GM19043 (cell line): Measurements from ENCODE around the gene FLNB.
A peak's percentile ranks its signal among the peaks of the same experiment; 100 is the strongest.

ENCODE experiments used
- ATAC-seq: cut with Tn5 transposase; IDR thresholded peaks from one replicate; pipeline ENCODE4 v1.9.1; 2021; ENCODE audit warnings: low read depth; ENCODE audit not compliant: unreplicated experiment

Gene FLNB

DNA sequence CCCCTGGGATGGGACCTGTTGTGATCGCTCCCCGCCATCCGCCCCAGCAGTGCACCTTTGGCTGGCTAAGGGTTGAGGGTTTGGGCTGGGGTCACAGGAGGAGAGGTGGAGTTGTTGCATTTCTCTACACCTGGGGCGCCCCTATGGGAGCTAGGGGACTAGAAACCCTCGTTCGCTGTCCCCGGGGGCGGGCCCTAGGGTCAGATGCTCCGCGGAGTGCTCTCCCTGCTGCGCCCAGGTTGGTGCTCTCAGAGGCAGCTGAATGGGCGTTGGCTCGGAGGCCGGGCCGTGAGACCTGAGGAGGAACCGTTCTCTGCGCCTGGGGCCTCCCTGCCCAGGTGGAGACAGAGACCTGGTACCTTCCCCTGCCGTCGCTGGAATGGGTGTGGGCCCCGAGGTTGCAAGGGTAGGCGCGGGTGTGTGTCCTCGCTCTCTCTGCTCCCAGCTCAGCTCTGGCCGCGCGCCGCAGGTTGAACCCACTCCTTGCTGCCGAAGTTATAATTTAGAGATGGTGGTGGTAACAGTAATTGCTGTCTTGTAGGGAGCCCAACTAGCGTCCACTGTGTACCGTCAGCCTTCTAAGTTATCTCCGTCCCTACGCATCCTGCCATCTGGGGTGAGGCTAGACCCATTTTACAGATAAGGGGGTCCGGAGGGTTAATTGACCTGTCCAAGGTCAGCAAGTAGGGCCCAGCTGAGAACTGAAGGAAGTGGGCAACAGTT is 965 bp downstream of the FLNB start:
- peak; percentile 10 for ATAC-seq

DNA sequence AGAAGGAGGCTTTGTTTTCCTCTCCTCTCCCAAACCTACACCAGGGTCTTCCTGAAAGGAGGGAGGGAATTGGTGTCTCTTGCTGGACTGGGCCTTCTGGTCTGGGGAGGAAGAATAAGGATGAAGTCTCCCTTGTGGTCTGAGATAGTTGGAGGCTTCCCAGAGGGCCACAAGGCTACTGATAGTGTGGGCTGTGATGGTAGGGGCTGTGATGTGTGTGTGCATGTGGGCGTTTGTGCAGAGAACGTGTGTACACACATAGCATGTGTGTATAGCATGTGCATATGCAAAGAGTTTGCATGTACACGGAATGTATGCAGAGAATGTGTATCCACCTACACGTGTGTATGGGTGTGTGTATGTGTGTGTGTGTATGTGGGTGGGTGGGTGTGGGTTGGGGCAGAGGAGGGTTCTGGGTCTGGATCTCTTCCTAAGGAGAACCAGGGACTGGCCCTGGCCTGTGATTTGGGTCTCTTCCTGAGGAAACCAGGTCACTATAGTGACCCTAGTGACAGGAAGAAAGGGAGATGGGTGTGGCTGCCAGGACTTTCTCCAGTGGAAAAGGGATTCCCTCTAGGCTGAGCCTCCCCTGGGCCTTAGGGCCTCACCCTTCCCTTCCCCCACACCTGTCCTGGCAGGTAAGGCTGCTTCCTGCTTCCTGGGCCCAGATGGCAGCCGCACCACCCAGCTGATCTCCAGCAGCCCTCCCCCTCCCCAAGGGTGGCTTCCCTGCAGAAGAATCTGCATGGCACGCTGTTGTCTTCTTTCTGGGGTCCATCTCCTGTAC is 1.7 kb downstream of the FLNB start:
- no peak for ATAC-seq

- no peak for ATAC-seq
These were observed 2.3 kb downstream of the FLNB start for GRCh38 chr3:58010562-58010961.

- ATAC-seq, result no peak
These were observed 3.4 kb downstream of the FLNB start for GRCh38 chr3:58011580-58011979.

DNA sequence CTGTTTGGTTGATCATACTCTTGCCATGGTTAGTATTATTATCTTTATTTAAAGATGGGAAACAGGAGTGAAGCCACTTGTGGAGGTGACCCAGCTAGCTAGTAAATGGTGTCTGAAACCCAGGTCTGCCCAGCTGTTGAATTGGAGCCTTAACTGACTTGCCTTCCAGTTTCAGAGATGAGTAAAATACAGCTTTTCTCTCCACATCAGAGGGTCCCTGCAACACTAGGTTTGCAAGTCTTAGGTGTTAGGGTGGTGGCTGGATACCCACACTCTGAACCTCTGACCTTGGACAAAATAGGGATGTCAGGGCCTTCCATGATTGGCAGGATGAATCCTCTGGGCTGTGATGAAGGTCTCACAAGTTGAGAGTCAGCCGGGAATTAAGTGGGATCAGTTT is 4.1 kb downstream of the FLNB start:
- no peak for ATAC-seq

- no peak for ATAC-seq
These were observed 4.9 kb downstream of the FLNB start for GRCh38 chr3:58013099-58013498.

- no peak for ATAC-seq
These were observed 5.9 kb downstream of the FLNB start for GRCh38 chr3:58013973-58014649.

DNA sequence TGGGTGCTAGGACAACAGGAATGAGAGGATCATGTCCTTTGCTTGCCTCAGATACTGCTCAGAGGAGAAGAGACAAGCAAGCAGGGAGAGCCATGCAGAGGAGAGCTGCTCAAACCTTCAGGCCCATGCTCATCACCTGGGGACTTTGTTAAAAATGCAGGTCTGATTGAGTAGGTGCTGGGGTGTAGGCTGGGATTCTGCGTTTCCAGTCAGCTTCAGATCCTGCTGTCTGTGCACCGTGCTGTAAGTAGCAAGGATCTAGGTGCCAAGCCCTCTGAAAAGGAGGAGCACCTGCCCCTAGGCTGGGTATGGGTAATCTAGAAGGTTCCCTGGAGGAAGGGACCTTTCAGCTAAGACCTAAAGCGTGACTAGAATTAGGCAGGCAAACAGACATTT is 7.3 kb downstream of the FLNB start:
- no peak for ATAC-seq

GRCh38 chr3:58016710-58017109 is 8.5 kb downstream of the FLNB start:
- no peak for ATAC-seq

DNA sequence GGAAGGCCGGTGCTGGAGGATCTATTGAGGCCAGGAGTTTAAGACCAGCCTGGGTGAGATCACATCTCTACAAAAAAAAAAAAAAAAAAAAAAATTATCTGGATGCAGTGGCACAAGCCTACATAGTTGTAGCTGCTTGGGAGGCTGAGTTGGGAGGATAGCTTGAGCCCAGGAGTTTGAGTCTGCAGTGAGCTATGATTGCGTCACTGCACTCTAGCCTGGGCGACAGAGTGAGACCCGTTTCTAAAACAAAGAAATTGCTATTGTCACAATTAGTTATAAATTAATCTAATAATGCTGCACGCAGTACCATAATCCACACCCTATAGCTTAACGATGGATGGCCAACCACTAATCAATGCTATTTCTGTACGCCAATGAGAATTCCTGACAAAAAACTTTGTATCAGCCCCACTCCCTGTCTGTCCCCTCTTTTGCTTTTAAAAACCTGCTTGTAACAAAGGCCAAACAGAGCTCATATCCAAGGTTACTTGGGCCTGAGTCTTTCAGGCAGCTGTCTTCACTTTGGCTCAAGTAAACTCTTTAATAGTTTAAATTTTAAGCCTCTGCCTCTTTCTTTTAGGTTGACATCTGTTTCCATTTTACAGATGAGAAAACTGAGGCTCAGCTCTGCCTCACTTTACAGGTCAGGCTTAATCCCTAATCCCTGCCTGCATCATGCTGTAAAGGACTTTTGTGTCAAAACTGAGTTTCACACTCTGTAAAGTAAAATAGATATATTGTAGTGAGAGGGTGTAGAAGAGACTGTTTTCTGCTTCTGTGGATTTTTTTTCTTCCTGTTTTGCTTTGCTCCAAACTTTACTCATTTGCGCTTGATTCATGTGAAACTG is 10.9 kb downstream of the FLNB start:
- no peak for ATAC-seq

DNA sequence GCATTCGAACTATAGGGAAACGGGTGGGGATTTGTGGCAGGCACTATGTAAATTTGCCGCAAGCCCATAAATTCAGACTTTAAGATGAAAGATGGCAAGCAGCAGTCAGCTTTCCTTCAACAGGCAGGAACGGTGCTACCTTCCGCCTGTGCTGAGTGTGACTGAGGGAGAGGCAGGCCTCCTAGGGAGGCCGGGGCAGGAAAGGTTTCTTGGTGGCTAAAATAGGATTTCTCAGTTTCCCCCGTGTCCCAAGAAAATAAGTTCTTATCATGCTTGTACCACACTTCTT is 12.5 kb downstream of the FLNB start:
- ATAC-seq, result no peak

DNA sequence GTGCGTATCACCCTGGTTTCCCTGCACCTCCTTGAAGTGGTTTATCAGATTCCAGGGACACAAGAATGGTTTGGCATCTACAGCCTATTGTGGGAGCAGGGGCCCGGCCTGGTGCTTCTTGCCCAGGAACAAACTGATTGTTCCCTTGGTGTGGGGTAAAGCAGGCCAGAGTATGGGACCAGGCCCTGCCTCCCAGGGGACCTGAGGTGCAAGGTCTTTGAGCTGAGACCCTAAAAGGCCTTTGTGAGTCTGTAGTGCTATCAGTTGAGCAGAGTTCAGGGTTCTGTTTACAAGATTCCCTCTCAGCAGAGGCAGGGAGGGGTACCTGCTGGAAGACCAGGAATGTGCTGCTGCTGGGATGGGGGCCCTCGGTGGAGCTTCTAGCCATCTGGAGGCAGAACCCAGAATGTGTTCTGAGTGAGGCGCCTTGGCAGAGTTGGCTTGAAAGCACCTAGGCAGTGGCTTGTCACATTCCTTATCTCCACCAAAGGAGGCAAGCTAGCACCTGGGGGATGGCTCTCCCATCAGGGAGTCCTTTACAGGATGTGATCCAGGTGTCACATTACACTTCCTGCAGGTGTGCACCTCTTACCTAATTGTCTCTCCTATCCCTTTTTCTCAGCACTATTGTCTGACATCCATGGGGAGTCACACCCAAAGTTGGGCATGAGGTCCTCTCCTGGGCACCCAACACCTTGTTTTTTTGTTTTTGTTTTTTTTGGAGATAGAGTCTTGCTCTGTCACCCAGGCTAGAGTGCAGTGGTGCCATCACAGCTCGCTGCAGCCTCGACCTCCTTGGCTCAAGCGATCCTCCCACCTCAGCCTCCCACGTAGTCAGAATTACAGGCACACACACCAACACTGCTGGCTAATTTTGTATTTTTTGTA is 13.1 kb downstream of the FLNB start:
- ATAC-seq, result no peak

- no peak for ATAC-seq
These were observed 13.7 kb downstream of the FLNB start for GRCh38 chr3:58021962-58022361.

- ATAC-seq, result no peak
These were observed 14.3 kb downstream of the FLNB start for GRCh38 chr3:58022490-58022889.

- no peak for ATAC-seq
These were observed 15.3 kb downstream of the FLNB start for GRCh38 chr3:58023531-58023930.

GRCh38 chr3:58025406-58025805 is 17.2 kb downstream of the FLNB start:
- ATAC-seq, result no peak

GRCh38 chr3:58025837-58026569 is 17.8 kb downstream of the FLNB start:
- ATAC-seq, result no peak

GRCh38 chr3:58026598-58026997 is 18.4 kb downstream of the FLNB start:
- ATAC-seq, result no peak

GRCh38 chr3:58027704-58028317 is 19.6 kb downstream of the FLNB start:
- no peak for ATAC-seq
